Lower leg skin (tissue), 4 donors: ENCODE measurements around the gene HMGXB3. TPM values are rescaled to one million over a fixed set of nuclear protein-coding genes. Genes with fewer than 3 reads are reported as not detected.
A peak's percentile ranks its signal among the peaks of the same experiment; 100 is the strongest.

Source experiments
- DNase-seq, 2 donors: peaks; one replicate each; pipeline ENCODE4 v3.0.0-alpha.2; 2019; ENCODE audit warnings: low spot score in 2 of 2
- H3K4me3 ChIP-seq: fragments of 200-600 bp; sonication (generic); 2 replicates; pipeline ENCODE4 v1.5.1; 2017; ENCODE audit warnings: mild to moderate bottlenecking, low read depth; ENCODE audit not compliant: poor library complexity, severe bottlenecking
- POLR2A ChIP-seq, 2 donors: fragments of 450-650 bp; IDR thresholded peaks; one replicate each; pipeline ENCODE4 v1.6.1; 2016 to 2017; ENCODE audit warnings: antibody characterized with exemption in 2 of 2, mild to moderate bottlenecking in 1 of 2, moderate library complexity in 1 of 2
- WGBS, 2 donors: methylation state at CpG; one replicate each; pipeline ENCODE4 v1.1.5; 2018; 5-methylcytosine and 5-hydroxymethylcytosine counted together
- intact Hi-C: fragments of 100-400 bp; cut with DNase I; formaldehyde crosslinking; loops from one replicate; pipeline ENCODE4 v1.15.0; 2023; ENCODE audit warnings: low total_unique reads
- total RNA-seq, 4 donors: library from RNA; depleted of rRNA; stranded (reverse); fragments of >200 nt; gene quantifications; one replicate each; pipeline ENCODE4 v1.1.0, GENCODE V29; 2016
- TF ChIP-seq, protein P1 (sequence below), 3 donors: fragments of 450-650 bp; IDR thresholded peaks; one replicate each; pipeline ENCODE4 v1.5.1; 2016; ENCODE audit warnings: antibody characterized with exemption in 3 of 3, mild to moderate bottlenecking in 3 of 3, moderate library complexity in 2 of 3

The HMGXB3 gene
- total RNA-seq, 4 donors from 2014 or later, result 24.6 to 32.0 (median 26.1) TPM

GRCh38 chr5:150075233-150075632, 74.7 kb downstream of the HMGXB3 start:
- TF ChIP-seq, protein P1, sequence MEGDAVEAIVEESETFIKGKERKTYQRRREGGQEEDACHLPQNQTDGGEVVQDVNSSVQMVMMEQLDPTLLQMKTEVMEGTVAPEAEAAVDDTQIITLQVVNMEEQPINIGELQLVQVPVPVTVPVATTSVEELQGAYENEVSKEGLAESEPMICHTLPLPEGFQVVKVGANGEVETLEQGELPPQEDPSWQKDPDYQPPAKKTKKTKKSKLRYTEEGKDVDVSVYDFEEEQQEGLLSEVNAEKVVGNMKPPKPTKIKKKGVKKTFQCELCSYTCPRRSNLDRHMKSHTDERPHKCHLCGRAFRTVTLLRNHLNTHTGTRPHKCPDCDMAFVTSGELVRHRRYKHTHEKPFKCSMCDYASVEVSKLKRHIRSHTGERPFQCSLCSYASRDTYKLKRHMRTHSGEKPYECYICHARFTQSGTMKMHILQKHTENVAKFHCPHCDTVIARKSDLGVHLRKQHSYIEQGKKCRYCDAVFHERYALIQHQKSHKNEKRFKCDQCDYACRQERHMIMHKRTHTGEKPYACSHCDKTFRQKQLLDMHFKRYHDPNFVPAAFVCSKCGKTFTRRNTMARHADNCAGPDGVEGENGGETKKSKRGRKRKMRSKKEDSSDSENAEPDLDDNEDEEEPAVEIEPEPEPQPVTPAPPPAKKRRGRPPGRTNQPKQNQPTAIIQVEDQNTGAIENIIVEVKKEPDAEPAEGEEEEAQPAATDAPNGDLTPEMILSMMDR (IDR thresholded peaks at IDR 0.05), result no peak
- TF ChIP-seq POLR2A (IDR thresholded peaks at IDR 0.05), result no peak
- intact Hi-C loops, result no loop called here
- peak in 1 of 2 donors; percentile 49 for DNase-seq
- H3K4me3 ChIP-seq, result no peak overlapping the region
- WGBS, 2 donors, result 50 to 72% methylated on average over 4 of the region's 4 CpGs

DNA sequence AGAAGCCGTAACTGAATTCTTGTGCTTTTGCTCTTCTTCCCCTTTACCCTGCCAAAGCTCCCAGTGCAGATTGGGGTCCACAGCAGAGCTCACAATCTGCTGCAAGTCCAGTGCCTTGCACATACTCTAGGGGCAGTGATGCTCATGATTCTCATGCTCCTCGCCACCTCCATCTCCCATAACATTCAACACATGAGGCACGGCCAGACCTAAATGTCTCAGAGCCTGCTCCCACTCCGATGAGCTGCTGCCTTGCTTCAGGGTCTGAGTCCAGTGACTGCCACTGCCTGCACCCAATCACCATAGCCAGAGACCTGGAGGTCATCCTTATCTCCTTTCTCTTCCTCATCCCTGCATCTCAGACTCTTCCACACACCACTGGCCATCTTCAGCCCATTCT, 75.3 kb downstream of the HMGXB3 start:
- 85 to 99% methylated on average over 4 of the region's 4 CpGs for WGBS, 2 donors
- intact Hi-C loops, result no loop called here
- no peak for TF ChIP-seq POLR2A (IDR thresholded peaks at IDR 0.05)
- TF ChIP-seq, protein P1 (IDR thresholded peaks at IDR 0.05), result no peak
- peak in 1 of 2 donors; percentile 42 for DNase-seq
- H3K4me3 ChIP-seq, result no peak overlapping the region

- peak in 1 of 2 donors; percentile 45 for DNase-seq
- no peak overlapping the region for H3K4me3 ChIP-seq
- intact Hi-C loops, result no loop called here
- TF ChIP-seq, protein P1 (IDR thresholded peaks at IDR 0.05), result no peak
- TF ChIP-seq POLR2A (IDR thresholded peaks at IDR 0.05), result no peak
- WGBS, 2 donors, result 80 to 88% methylated on average over 8 of the region's 8 CpGs
These were observed 76.5 kb downstream of the HMGXB3 start for GRCh38 chr5:150077060-150077459.

- intact Hi-C loops, result no loop called here
- no peak overlapping the region for H3K4me3 ChIP-seq
- no peak for TF ChIP-seq POLR2A (IDR thresholded peaks at IDR 0.05)
- TF ChIP-seq, protein P1 (IDR thresholded peaks at IDR 0.05), result no peak
- WGBS, 2 donors, result 91 to 97% methylated on average over 8 of the region's 8 CpGs
- DNase-seq, result peak in 1 of 2 donors; percentile 76
These were observed 77.7 kb downstream of the HMGXB3 start for GRCh38 chr5:150077996-150078801.

DNA sequence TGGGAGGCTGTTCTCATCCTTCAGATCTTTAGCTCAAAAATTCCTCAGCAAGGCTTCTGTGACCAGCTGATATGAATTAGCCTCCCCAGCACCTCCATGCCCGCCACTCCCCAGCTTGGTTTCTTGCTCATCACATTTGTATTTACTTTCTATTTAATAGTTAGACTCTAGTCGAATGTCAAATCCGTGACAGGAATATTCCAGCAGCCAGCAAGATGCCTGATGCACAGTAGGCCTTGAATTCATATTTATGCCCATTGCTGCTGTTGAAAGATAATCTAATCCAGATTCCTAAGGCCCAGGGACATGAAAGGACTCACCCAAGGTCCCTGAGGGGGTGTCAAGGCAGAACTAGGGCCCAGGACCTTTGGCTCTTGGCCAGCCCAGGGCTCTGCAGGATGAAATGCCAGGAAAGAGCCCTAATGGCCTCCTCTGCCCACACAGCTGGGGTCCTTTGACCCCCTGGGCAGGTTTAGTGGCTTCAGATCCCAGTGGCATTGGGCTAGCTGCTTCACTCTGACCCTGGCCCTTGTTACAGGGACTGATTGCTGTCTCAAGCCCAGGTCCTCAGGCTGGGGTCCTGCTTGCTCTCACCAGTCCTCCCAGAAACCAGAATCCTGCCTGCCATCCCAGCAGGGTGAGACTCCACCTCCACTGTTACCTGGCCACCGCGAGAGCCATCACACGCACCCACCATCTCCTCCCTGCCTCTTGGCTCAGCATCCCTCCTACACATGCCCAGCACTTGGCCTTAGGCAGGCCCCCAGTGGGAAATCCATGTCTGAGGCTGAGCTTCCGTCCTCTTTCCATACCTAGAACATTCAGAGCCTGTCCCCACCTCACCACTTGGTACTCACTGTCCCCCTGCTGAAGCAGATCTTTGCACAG, 78.5 kb downstream of the HMGXB3 start:
- intact Hi-C loops, result no loop called here
- 86 to 90% methylated on average over 7 of the region's 7 CpGs for WGBS, 2 donors
- TF ChIP-seq, protein P1 (IDR thresholded peaks at IDR 0.05), result no peak
- TF ChIP-seq POLR2A (IDR thresholded peaks at IDR 0.05), result no peak
- H3K4me3 ChIP-seq, result no peak overlapping the region
- peak in 1 of 2 donors; percentile 61 for DNase-seq
